Left ventricle myocardium inferior (tissue), 1 donor: ENCODE results near the gene ANKLE2. TPM values are rescaled to one million over a fixed set of nuclear protein-coding genes. Genes with fewer than 3 reads are reported as not detected.
A peak's percentile ranks its signal among the peaks of the same experiment; 100 is the strongest.
"Not testable (repeated sequence)": the region's sequence is repeated elsewhere in the genome, so short reads cannot be mapped to it uniquely, and the experiment has no call there.

Experiments used
- DNase-seq: peaks from one replicate; pipeline ENCODE4 v3.0.0-alpha.2; 2020
- H3K27ac ChIP-seq: fragments of 200-600 bp; replicated peaks from 2 replicates; pipeline ENCODE4 v1.8.0; 2021
- H3K27me3 ChIP-seq: fragments of 200-600 bp; 2 replicates; pipeline ENCODE4 v1.8.0; 2021; ENCODE audit warnings: low read depth
- H3K36me3 ChIP-seq: fragments of 200-600 bp; 2 replicates; pipeline ENCODE4 v1.8.0; 2021
- H3K4me1 ChIP-seq: fragments of 200-600 bp; 2 replicates; pipeline ENCODE4 v1.8.0; 2021
- H3K4me3 ChIP-seq: fragments of 200-600 bp; 2 replicates; pipeline ENCODE4 v1.8.0; 2021; ENCODE audit warnings: mild to moderate bottlenecking, moderate library complexity
- H3K9me3 ChIP-seq: fragments of 200-600 bp; replicated peaks from 2 replicates; pipeline ENCODE4 v1.8.0; 2021
- CTCF ChIP-seq: fragments of 200-600 bp; IDR thresholded peaks from 2 replicates; pipeline ENCODE4 v1.8.0; 2021; ENCODE audit warnings: antibody characterized with exemption, mild to moderate bottlenecking, borderline replicate concordance
- intact Hi-C: fragments of 100-400 bp; cut with micrococcal nuclease; formaldehyde crosslinking; loops from one replicate; pipeline ENCODE4 v1.11.0; 2022
- total RNA-seq: library from RNA; stranded (reverse); fragmentation: NEBNext Ultra II Directional; extraction: Animal tissue kit (Norgen Biotek cat#: 25700); gene quantifications from one replicate; pipeline ENCODE4 v1.2.1, GENCODE V29; 2021
- donor health status: DM: no; HTN: yes; CAD: no; lungs with severe emphysema.

The ANKLE2 gene
- total RNA-seq, 1 donor from 2014 or later, result 21.2 TPM

- Histone ChIP-seq H3K4me1 (peaks cover 68% of the 10 kb centered on the region), H3K36me3 (no peaks in the 10 kb centered on the region), H3K27me3 (no peaks in the 10 kb centered on the region), H3K27ac (no peak overlapping the region), H3K4me3 (no peak overlapping the region), H3K9me3 (no peaks in the 10 kb centered on the region)
- intact Hi-C loops, result no loop called here
- no peak for TF ChIP-seq CTCF
- no peak for DNase-seq
Measured at GRCh38 chr12:132764231-132764630, 2.6 kb upstream of the ANKLE2 start.

- Histone ChIP-seq H3K4me1 (peaks cover 48% of the 10 kb centered on the region), H3K27me3 (no peaks in the 10 kb centered on the region), H3K36me3 (no peaks in the 10 kb centered on the region), H3K9me3 (no peaks in the 10 kb centered on the region), H3K4me3 (peak overlapping the region; percentile 98), H3K27ac (peak overlapping the region; percentile 97)
- DNase-seq, result peak; percentile 88
- intact Hi-C loops, result no loop called here
- TF ChIP-seq CTCF, result peak; percentile 51
Measured at GRCh38 chr12:132761921-132762583, 420 bp upstream of the ANKLE2 start.

DNA sequence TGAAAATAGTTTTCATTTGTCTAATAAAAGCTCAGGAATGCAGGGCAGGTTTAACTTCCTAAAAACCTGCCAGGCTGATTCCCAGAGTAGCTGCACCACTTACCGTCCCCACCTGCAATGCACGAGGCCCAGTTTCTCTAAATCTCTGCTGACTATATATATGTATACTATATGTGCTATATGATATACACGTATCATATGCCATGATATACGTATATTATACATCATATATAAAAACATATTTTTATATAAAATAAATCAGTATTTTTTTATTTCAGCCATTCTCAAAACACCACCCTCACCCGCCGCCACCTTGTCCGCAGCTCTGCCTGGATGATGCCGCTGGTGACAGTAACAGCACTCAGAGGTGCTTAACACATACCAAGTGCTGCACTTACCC lies 2.3 kb downstream of the ANKLE2 start:
- no peak for TF ChIP-seq CTCF
- no peaks in the 10 kb centered on the region for H3K9me3 ChIP-seq
- peaks cover 19% of the 10 kb centered on the region for H3K36me3 ChIP-seq
- intact Hi-C loops, result no loop called here
- H3K4me1 ChIP-seq, result peaks cover 39% of the 10 kb centered on the region
- H3K27ac ChIP-seq, result no peak overlapping the region
- no peaks in the 10 kb centered on the region for H3K27me3 ChIP-seq
- no peak for DNase-seq
- H3K4me3 ChIP-seq, result no peak overlapping the region

DNA sequence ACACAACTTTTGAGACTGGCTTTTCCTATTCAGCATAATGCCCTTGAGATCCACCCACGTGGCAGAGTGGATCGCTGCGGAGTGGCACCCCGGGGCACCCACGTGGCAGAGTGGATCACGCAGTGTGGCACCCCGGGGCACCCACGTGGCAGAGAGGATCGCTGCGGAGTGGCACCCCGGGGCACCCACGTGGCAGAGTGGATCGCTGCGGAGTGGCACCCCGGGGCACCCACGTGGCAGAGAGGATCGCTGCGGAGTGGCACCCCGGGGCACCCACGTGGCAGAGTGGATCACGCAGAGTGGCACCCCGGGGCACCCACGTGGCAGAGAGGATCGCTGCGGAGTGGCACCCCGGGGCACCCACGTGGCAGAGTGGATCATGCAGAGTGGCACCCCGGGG lies 2.8 kb downstream of the ANKLE2 start:
- H3K27me3 ChIP-seq, DNase-seq, intact Hi-C loops, H3K9me3 ChIP-seq, H3K4me3 ChIP-seq, H3K27ac ChIP-seq: not testable (repeated sequence)
- H3K4me1 ChIP-seq, result peaks cover 39% of the 10 kb centered on the region
- peaks cover 25% of the 10 kb centered on the region for H3K36me3 ChIP-seq

GRCh38 chr12:132754160-132754932 lies 7.3 kb downstream of the ANKLE2 start:
- peaks cover 2% of the 10 kb centered on the region for H3K4me1 ChIP-seq
- intact Hi-C loops, result no loop called here
- H3K9me3 ChIP-seq, result no peaks in the 10 kb centered on the region
- no peak for DNase-seq
- no peak for TF ChIP-seq CTCF
- H3K27me3 ChIP-seq, result no peaks in the 10 kb centered on the region
- peaks cover 69% of the 10 kb centered on the region for H3K36me3 ChIP-seq
- no peak overlapping the region for H3K4me3 ChIP-seq
- no peak overlapping the region for H3K27ac ChIP-seq

- H3K27me3 ChIP-seq, DNase-seq, H3K27ac ChIP-seq, intact Hi-C loops, H3K4me3 ChIP-seq, H3K4me1 ChIP-seq, H3K9me3 ChIP-seq: not testable (repeated sequence)
- peaks cover 75% of the 10 kb centered on the region for H3K36me3 ChIP-seq
Measured at GRCh38 chr12:132753670-132754069, 8.0 kb downstream of the ANKLE2 start.
